Kasumi-1 (cell line): ENCODE data around the gene POF1B.
"Not testable (repeated sequence)": the region's sequence is repeated elsewhere in the genome, so short reads cannot be mapped to it uniquely, and the experiment has no call there.

ENCODE experiments used
- DNase-seq, 2 experiments: peaks; one replicate each; lab custom pipeline; 2025; lab: John Stamatoyannopoulos, UW

POF1B gene, protein sequence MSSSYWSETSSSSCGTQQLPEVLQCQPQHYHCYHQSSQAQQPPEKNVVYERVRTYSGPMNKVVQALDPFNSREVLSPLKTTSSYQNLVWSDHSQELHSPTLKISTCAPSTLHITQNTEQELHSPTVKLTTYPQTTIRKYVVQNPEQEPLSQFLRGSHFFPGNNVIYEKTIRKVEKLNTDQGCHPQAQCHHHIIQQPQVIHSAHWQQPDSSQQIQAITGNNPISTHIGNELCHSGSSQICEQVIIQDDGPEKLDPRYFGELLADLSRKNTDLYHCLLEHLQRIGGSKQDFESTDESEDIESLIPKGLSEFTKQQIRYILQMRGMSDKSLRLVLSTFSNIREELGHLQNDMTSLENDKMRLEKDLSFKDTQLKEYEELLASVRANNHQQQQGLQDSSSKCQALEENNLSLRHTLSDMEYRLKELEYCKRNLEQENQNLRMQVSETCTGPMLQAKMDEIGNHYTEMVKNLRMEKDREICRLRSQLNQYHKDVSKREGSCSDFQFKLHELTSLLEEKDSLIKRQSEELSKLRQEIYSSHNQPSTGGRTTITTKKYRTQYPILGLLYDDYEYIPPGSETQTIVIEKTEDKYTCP

GRCh38 chrX:85379174-85379907 is at the start of gene POF1B:
Gene POF1B (minus strand): TSS chrX:85379665. CDS start chrX:85379454, 211 bp downstream.
- no peak for DNase-seq

DNA sequence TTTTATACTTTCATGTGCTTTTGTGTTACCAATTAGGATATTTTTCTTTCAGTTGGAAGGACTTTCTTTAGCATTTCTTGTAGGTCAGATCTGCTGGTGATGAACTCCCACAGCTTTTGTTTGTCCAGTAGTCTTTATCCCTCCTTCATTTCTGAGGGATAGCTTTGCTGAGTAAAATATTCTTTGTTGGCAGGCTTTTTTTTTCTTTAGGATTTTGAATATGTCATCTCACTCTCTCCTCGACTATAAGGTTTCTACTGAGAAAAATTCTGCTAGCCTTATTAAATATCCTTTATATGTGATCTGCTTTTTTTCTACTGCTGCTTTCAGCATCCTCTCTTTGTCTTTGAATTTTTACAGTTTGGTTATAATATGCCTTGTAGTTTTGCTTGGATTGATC is 49.6 kb upstream of the POF1B start:
- no peak for DNase-seq

- no peak for DNase-seq
Observed at GRCh38 chrX:85419293-85419692, 39.8 kb upstream of the POF1B start.

- no peak for DNase-seq
Observed at GRCh38 chrX:85391878-85392238, 12.4 kb upstream of the POF1B start.

DNA sequence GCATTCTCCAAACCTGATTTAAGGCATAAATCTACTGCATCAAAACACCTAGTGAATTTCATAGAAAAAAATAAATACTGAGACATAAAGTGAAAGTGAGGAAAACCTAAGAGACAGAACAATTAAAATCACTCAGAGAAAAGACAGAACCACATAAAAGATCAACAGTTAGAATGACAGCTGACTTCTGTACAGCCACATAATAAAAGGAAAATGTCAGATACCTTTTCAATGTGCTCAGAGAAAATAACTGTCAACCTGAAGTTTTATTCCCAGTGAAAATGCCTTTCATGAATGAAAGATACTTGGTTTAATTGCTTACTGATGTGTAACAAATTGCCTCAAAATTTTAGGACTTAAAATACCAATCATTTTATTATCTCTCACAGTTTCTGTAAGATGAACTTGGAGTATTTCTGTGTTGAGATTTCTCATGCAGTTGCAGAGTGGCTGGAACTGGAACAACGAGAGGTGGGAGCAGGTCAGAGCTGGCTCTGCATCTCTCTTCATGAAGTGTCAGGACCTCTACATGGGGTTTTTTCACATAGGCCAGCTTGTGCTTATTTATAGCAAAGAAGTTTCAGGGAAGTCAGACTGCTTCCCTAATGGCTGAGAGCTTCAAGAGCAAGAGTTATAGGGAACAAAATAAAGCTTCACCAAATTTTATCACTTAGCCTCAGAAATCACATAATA is 11.9 kb upstream of the POF1B start:
- no peak for DNase-seq

GRCh38 chrX:85381602-85382001 is 2.1 kb upstream of the POF1B start:
- DNase-seq = no peak

DNA sequence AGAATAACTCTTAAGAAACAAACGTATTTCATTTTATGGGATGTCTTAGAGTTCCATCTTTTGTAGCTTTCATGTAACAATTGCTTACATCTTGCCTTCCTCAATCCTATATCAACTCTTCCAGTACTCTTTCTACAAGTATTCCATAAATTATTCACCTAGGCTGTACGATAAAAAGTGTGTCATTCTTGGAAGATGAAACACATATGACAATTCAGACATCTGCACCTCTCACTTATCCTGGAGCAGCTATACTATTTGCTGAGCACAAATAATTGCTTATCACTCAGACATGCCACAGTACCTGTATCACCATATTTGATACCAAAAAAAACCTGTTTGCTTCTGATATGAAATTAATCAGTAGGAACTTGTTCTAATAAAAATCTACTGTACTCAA is 1.0 kb downstream of the POF1B start:
- DNase-seq = no peak

DNA sequence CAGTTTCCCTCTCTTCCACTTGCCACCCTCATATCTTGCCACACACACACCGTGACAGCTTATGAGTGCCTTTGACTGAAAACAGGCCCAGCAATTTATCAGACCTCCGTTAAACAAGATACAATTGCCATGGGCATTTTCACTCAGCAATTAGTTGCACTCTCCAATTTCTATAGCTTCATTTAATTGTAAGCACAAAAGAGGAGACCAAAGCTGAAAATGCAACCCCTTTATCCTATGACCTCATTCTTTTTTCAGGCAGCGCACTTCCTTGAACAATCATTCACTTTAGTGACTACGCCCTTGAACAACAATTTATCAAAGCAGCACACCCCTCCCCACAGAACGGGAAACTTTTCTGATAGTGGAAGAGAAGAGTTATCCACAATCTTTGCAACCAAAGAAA is 4.1 kb downstream of the POF1B start:
- DNase-seq = no peak

- no peak for DNase-seq
Observed at GRCh38 chrX:85365370-85365995, 14.0 kb downstream of the POF1B start.

DNA sequence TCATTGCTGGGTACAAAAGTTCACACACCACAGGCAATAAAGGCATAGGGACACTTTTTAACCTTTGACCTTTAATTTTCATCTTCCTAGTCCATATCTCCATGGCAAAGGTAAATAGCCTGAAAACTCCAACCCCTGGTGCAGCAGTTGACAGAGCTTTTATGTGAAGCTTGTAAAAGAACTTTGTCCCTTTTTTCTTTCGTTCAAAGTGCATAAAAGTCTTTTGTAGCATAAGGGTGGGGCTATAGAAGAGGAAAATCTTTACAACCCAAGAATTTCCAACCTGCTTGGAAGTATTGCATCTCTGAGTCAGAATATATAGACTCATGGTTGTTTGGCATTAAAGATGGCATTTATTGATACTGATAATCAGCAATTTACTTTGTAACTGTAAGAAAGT is 20.4 kb downstream of the POF1B start:
- no peak for DNase-seq

- DNase-seq = no peak
Observed at GRCh38 chrX:85345523-85345922, 33.9 kb downstream of the POF1B start.

DNA sequence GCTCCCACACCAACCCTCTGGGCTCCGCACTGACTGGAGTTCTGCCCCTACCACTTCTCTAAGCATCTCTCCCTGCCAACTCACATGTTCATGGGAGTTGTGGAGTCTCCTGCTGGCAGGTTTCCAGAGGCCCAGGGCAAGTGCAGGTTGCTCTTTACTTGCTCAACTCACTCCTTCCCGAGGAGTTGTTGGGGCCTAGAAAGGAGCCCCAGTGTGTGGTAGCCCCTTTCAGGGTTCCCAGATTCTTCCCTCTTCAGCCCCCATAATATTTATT is 52.5 kb downstream of the POF1B start:
- DNase-seq = no peak

DNA sequence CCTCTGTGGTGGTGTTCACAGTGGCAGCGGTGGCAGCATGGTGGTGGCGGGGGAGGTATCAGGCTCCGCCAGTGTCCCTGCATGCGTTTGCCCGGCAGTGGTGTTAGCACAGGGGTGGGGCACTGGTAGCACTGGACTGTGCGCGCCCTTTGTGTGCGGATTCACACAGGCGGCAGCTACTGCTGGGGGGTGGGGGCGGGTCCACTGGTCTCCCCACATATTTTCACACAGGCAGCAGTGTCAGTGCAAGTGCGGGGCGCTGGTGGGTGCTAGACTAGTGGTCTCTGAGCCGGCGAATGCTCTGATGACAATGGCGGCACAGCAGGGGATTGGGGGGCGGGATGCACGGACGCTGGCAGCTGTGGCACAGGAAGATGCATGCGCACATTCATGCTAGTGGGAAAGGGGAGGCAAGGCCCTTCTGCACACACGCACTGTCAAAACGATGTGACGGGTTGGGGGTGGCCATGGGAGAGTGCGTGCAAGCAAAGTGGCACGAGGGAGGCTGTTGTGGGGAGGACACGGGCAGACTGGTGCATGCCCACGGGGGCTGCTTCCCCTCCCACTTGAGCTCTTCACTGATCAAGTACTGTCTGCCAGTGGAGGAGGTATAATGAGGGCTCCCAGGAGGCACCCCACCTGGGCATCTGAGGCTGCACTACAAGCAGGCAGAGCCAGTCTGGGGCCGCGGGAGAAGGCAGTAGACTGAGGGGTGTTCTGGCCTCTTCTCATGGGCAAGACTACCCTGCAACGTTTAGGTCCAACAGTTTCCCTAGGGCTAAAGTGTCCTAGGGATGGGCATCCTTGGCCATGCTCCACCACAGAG is 53.0 kb downstream of the POF1B start:
- DNase-seq = no peak

- not testable (repeated sequence) for DNase-seq
Observed at GRCh38 chrX:85311348-85311747, 68.1 kb downstream of the POF1B start.

GRCh38 chrX:85309717-85310116 is 69.7 kb downstream of the POF1B start:
- peak in 1 of 2 experiments; percentile 1 for DNase-seq

DNA sequence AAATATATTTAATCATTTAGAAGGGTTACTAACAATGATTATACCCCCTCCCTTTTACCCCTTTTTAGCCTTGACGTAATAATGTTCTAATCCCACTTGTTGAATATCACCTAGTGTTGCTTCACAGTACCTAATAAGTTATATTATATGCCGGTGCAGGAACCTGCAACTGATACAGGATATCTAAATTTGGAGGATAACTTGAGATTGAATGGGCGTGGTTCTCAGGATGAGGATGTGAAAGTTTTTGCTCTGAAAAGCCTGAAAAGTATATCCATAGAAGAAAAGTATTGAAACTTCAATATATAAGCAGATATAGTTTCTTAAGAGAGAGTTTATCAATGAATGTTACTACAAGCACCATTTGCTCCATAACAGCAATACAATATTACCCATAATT is 75.9 kb downstream of the POF1B start:
- DNase-seq = no peak

- DNase-seq = no peak
Observed at GRCh38 chrX:85288992-85289723, 90.3 kb downstream of the POF1B start.

DNA sequence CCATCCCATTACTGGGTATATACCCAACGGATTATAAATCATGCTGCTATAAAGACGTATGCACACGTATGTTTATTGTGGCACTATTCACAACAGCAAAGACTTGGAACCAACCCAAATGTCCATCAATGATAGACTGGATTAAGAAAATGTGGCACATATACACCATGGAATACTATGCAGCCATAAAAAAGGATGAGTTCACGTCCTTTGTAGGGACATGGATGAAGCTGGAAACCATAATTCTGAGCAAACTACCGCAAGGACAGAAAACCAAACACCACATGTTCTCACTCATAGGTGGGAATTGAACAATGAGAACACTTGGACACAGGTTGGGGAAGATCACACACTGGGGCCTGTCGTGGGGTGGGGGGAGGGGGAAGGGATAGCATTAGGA is 94.2 kb downstream of the POF1B start:
- not testable (repeated sequence) for DNase-seq

DNA sequence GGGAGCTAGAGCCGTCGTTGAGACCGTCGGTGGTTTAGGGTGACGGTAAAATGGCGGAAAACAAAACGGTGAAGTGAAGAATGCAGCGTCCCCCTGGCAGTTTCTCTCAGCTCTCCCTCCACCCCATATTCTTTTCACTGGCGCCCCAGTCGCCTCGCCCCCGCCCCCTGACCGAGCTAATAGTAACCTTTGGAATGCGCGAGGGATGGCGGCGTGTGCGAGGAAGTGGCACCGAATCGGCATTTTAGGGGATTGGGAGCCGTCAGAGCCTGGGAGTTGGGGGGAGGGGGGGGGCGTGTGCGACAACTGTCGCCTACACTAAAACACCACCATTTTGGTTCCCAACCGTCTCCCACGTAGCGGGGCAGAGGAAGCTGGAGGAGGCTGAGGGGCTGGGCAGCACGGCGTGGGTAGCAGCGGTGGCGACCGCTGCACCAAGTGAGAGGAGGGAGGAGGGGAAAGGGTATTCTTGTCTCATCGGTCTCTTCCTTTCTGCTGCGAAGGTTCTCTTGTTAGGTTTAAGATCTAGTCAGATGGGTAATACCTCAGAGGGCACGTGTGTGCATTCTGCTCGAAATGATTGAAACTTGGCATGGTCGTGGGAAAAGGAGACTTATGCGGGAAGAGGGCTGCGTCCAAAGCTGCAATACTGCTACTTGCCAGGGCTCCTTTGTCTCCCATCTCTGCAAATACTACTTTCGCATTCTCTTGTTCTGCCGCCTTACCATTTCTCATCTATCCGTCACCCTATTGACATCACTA is 134.8 kb downstream of the POF1B start:
- peak; percentile 22 to 34 for DNase-seq
